HL-60/S4 treated with retinoic acid at 250 ng/mL for 4 days and 3 days (cell line): Measurements from ENCODE around the gene ZNF771.
"Not testable (repeated sequence)": the region's sequence is repeated elsewhere in the genome, so short reads cannot be mapped to it uniquely, and the experiment has no call there.

ENCODE experiments used
- in situ Hi-C: fragments of 300-500 bp; cut with MboI; formaldehyde crosslinking; loops from 2 replicates; pipeline ENCODE4 v1.7.0; 2022; ENCODE audit warnings: low sequenced_read_pairs

Gene ZNF771

DNA sequence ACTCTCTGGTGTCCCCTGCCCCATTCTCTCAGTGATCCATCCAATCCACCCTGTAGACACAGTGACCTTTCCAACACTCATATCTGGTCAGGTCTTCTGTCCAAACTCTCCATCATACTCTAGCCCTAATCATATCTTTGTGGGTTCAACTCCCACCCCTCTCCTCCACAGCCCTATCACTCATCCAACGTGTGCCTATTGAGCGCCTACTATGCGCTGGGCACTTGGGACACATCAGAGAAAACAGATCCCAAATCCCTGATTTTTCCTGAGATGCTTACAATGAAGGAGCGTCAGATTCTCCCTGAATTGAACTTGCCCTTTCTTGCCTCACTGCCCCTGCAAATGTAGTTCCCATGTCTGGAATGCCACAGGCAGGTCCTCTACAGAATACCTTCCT is 20.6 kb downstream of the ZNF771 start:
- in situ Hi-C loops, result no loop called here

DNA sequence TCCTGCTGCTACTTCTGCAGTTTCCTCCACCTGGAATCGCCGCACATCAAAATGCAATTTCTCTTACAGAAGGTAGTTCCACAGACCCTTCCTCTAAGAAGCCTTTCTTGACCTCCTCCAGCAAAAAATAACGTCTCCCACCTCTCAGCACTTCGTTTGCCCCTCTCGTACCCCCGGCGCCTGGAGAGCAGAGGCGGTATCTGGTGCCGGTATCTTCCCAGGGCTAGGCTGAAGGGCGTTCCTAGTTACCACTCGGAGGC is 21.9 kb downstream of the ZNF771 start:
- in situ Hi-C loops, result no loop called here

DNA sequence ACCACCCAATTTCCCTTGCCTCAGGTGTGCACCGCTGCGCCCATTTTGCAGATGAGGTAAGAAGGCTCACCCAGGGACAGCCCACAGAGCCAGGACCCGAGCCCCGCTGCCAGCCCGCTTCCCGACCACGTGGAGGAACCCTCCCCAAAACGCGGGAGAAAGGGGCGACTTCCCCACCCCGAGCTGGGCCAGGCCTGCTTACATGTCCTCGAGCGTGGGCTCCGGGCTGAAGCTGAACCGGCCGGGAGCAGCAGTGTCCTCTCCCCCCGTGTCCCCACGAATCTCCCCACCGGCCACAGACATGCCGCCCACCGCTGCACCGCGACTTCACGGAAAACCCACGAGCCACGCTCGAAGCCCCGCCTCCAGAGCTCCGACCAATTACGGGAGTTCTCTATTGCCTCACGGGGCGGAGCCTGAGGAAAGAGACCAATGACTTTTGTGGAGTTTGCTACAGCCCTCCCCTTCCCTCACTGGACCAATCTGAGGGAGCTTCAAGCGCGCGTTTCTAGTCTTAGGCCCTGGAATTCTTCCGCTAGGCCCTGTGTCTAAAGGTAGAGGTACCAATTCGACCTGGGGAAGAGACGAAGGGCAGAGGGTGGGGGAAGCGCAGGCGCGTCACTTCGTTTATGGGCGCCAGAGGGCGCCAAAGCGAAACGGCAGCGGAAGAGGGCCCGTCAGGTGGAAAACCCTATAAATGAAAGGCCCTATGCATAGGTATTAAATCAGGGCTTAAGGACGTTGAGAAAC is 22.4 kb downstream of the ZNF771 start, which contains the start of gene DCTPP1:
Gene DCTPP1, minus strand, starts transcription at position 353 of the 750 bp plus-strand sequence. Its CDS starts 50 bp downstream, at position 303.
- in situ Hi-C loops, result loop anchor here (10.0 kb wide), 1 partner anchor 175 kb away; no protein-coding TSS in a partner anchor

DNA sequence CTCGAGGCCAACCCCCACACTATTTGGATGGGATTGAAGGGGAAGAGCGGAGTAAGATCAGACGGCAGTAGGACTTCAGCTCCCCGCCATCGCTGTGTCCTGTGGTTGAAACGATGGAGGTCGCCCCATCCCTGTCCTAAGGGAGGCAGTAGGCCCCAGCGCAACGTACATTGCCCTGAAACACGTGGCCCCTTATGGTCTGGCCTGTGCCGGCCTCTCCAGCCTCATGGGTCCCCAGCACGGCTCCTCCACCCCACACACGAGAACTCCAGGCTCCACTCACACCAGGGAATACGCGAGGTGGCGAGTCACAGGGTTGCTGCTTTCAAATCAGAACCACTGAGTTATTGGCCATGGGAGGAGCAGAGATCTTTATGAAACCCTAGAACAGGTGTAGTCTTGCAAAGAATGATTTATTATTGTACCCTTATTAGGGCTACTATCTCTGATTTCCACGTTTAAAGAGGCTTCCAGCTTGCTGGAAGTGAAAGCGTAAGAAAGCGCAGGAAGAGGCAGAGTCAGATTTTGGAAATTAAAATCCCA is 23.1 kb downstream of the ZNF771 start:
- in situ Hi-C loops, result loop anchor here (10.0 kb wide), 1 partner anchor 174 kb away; no protein-coding TSS in a partner anchor

DNA sequence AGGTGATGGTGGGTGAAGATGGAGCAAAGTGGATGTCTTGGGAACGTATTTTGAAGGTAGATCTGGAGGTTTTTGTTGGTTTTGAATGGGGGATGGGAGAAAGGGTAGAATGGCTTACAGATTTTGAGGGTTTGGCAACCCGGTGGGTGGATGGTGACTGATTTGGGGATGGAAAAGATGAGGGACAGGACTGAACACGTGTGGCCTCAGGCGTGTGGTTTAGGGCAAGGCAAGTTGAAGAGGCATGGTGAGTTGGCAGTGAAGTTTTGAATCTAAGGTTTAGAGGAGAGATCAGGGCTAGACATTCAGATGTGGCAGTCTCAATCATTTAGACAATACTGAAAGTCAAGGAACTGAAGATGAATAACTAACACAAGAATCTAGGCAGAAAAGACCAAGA is 27.4 kb downstream of the ZNF771 start:
- in situ Hi-C loops, result loop anchor here (10.0 kb wide), 1 partner anchor 170 kb away; no protein-coding TSS in a partner anchor

DNA sequence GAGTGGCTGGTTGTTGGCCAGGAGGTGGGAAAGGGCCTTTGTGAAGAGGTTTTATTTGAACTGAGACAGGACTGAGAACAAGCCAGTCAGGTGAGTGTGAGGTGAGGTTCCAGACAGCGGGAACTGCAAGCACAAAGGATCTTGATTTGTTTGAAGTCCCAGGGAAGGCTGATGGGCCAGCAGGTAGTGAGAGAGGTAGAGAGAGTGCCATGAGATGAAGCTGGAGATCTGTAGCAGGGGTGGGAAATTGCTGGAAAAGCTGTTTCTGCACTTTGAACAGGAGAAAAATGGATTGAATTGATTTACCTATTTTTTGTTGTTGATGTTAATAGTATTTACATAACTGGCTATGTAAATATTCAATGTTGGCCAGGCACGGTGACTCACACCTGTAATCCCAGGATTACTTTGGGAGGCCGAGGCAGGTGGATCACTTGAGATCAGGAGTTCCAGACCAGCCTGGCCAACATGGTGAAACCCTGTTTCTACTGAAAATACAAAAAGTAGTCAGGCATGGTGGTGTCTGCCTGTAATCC is 30.2 kb downstream of the ZNF771 start:
- in situ Hi-C loops, result loop anchor here (10.0 kb wide), 1 partner anchor 167 kb away; no protein-coding TSS in a partner anchor

DNA sequence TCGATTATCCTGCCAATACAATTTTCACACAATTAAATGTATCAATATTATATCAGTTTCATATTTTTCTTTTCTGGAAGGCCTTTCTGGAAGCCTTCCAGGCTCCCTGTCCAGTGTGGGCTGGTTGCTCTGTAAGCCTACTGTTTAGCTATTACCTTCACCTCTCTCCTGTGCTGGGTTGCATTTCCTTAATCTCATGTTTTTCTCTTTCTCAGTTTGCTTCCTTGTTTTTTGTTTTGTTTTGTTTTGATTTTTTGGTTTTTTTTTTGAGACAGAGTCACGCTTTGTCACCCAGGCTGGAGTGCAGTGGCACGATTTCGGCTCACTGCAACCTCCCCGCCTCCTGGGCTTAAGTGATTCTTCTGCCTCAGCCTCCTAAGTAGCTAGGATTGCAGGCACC is 31.4 kb downstream of the ZNF771 start:
- in situ Hi-C loops, result loop anchor here (10.0 kb wide), 1 partner anchor 166 kb away; no protein-coding TSS in a partner anchor

DNA sequence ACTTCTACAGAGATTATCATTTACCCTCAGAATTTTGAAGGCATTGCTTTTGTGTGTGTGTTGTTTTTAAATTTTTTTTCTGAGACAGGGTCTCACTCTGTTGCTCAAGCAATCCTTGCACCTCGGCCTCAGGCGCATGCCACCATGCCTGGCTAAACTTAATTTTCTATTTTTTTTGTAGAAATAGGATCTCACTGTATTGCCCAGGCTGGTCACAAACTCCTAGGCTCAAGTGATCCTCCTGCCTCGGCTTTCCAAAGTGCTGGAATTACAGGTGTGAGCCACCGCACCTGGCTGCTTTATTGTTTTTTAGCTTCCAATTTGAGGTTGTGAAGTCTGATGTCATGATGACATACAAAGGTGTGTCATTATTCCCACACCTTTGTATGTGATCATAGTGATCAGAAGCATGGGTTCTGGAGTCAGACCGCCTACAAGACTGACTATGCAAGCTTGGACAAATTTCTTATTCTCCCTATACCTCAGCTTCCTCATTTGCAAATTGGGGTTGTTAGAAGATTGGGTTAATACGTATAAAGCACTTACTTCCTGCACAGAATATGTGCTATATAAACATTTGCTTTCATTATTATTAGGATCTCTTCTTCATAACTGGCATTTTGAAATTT is 32.4 kb downstream of the ZNF771 start:
- in situ Hi-C loops, result loop anchor here (10.0 kb wide), 1 partner anchor 165 kb away; no protein-coding TSS in a partner anchor

DNA sequence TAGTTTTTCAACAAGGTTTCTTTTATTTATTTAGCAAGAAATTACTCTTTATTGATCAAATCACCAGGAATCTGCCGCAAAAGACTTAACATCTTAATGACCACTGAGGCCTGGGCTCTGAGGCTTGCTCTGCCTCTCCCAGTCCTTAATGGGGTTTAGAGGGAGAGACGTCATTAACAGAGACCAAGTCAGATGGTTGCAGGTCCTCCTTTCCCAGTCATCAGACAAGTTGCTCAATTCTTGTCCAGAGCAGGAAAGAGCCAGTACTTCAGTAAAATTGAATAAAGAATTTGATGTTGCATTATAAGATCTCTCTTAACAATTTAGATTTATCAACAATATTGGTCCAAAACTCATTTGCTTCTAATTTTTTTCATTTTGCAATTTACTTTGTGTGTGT is 36.2 kb downstream of the ZNF771 start:
- in situ Hi-C loops, result no loop called here

DNA sequence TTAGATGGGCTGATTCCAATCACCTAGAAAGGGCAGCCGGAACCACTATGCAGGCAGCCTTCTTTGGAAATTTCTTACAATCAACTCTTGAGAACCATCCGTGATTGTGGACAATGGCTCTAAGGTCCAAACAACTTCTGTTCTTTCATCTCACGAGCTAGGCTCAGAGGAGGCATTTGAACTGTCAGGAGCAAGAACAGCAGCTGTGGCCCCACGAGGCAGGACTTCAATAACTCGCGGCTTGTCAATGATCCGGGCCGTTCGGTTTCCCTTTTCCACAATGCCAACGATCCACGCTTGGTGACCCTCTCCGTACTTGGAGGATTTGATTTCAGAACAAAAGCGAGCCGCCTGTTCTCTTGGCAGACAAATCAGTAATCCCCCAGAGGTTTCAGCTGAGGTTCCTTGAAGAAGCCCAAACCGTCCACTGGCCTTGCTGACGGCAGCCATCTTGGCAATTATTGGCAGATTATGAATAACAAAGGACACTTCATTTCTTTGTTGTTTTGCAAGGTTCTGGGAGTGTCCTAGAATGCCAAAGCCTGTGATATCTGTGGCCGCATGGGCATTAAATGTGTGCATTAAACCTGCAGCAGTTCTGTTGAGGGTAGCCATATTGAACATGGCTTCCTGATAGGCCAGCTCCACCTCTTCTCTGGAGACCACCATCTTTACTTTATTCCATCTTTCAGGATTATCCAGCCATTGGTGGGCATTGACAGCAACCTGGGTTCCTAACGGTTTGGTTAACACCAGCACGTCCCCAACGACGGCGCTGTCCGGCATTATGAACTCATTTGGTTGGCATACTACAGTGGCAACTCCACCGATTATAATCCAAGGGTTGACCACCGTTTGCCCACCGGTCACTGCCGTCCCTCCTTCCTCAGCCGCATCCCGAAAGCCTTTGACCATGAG is 37.1 kb downstream of the ZNF771 start:
- in situ Hi-C loops, result no loop called here

DNA sequence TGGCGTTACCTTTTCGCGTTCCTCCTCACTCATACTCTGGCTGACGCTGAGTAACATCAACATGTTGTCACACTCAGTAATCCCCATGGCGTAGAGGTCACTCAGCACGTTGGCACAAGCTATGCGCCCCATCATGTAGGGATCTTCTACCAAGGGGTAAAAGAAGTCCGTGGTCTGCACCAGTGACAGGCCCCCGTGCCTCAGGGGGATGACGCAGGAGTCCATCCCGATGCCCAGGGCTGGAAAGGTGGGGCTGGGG is 37.7 kb downstream of the ZNF771 start:
- in situ Hi-C loops, result no loop called here

DNA sequence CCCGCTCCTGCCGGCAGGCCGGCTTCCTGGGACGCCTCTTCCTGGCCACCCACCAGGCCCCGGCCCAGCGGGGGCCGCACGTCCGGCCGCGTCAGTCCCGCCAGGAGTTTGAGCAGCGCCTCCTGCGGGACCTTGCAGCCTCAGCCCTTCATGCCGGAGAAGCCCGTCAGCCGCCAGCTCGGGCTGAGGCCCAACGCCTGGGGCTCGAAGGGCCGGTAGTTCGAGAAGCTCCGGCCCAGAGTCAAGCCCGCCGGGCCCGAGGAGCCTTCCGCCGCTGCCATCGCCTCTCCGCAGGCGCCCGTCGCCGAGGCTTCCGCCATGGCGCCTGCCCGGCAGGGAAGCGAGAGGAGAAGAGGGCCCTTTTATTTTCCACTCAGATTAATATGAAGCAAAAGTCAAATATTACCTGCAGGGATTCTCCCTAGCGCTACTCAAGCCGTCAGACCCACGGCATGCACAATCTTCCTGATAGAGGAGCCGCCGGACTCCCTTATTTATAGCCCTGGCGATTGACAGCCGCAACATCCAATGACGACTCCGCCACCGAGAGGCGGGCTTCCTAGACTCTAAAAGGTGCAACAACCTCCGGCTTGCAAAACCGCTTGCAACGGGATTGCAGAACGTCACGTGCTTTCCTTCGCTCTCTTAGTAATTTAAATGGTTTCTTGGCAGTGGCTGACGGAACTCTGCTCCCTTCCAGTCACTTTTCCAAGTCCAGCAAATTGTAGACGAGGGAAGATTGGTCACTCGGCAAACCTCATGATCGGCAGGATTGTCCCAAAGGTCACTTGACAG is 38.2 kb downstream of the ZNF771 start, which contains the start of gene SEPHS2:
Gene SEPHS2, minus strand, starts transcription at position 467 of the 795 bp plus-strand sequence. Its CDS starts 147 bp downstream, at position 320.
- in situ Hi-C loops, result no loop called here

DNA sequence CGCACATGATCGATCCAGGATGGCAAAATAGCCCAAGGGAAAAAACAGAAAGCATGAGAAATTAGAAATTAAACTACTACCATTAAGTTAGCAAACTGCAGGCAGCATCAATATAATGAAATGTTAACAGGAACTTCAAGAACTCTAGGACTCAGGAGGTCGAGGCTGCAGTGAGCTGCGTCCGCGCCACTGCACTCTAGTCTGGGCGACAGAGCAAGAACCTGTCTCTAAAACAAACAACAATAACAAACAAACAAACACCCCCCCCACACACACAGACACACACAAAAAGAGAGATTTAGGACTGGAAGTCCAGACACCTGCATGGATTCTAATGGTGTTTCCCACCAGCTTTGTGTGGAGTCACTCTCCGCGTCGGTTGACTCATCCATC is 38.8 kb downstream of the ZNF771 start:
- in situ Hi-C loops, result no loop called here

DNA sequence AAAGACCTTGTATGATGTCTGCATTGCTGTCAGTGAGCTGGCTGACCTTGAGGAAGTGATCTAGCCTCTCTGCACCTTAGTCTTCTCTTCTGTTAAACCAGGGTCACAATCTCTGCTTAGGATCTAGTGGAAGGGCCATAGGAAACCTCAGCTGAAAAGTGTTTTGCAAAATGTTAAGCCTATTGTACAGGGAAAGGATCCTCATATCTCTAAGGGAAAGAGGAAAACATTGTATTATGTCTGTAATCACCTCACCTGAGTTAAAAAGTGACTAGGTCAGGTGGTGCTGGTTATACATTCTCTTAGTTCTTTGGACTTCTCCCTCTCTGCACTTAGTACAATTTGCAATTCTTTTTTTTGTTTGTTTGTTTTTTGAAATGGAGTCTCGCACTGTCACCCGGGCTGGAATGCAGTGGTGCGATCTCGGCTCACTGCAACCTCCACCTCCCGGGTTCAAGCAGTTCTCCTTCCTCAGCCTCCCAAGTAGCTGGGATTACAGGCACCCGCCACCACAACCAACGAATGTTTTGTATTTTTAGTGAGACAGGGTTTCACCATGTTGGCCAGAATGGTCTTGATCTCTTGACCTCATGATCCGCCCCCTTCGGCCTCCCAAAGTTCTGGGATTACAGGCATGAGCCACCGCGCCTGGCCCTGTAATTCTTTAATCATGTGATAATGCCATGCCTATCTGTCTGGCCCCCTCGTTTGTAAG is 40.3 kb downstream of the ZNF771 start:
- in situ Hi-C loops, result no loop called here

DNA sequence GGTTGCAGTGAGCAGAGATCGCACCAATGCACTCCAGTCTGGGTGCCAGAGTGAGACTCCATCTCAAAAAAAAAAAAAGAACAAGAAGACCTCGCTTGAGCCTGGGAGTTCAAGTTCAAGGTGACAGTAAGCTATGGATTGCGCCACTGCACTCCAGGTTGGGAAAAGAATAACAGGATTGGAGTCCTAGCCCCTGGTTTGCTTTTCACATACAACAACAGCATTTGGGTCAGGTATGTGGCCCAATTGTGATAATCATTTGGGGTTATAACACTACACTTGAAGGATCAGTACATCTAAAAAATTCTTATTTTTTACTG is 41.7 kb downstream of the ZNF771 start:
- in situ Hi-C loops, result no loop called here

DNA sequence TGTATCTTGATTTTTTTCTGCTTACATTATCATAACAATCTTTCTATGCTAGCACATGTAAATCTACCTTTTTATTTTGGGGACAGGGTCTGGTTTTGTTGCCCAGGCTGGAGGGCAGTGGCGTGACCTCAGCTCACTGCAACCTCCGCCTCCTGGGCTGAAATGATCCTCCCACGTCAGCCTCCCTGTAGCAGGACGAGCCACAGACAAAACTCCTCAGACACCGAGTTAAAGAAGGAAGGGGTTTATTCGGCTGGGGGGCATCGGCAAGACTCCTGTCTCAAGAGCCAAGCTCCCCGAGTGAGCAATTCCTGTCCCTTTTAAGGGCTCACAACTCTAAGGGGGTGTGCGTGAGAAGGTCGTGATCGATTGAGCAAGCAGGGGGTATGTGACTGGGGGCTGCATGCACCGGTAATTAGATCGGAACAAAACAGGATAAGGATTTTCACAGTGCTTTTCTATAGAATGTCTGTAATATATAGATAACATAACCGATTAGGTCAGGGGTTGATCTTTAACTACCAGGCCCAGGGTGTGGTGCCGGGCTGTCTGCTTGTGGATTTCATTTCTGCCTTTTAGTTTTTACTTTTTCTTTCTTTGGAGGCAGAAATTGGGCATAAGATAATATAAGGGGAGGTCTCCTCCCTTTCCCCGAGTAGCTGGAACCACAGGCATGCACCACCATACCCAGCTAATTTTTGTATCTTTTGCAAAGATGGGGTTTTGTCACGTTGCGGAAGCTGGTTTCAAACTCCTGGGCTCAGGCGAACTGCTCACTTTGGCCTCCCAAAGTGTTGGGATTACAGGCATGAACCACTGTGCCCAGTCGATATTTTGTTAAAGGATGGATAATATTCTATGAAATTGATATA is 45.5 kb downstream of the ZNF771 start:
- in situ Hi-C loops, result not testable (repeated sequence)

DNA sequence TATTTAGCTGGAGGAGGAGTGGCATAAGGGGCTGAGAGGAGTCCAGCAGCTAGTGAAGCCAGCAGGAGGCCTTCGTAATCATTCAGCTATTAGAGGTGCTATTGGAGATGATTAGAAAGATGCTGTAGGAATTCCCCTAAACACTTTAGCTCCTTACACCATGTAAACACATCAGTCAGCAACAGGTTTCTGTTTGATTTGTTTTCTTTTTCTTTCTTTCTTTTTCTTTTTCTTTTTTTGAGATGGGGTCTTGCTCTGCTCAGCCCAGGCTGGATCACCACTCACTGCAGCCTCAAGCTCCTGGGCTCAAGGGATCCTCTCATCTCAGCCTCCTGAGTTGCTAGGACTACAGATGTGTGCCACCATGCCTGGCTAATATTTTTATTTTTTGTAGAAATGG is 48.9 kb downstream of the ZNF771 start:
- in situ Hi-C loops, result no loop called here

DNA sequence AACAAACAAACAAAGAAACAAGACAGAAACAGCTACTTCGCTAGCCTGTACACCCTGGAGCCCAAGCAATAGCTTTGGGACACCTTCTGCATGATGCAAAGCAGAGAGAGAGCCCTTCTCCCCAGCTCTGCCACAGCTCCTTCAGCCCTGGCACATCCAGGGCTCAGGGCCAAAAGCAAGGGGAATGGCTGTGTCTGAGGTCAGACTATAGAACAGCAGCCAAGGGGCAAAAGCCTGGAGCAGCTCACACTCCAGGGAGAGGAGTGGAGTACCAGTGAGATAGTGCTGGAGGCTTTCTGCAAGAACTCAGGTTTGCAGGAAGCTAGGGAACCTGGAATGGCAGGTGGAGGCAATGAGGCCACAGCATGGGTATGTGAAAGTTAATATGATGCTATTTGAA is 49.9 kb downstream of the ZNF771 start:
- in situ Hi-C loops, result no loop called here
